ENCODE data around the gene DPY19L2.
"Not testable (repeated sequence)": the region's sequence is repeated elsewhere in the genome, so short reads cannot be mapped to it uniquely, and the experiment has no call there.

GRCh38 chr12:63668800-63669365, 590 bp upstream of the DPY19L2 start:
- TF ChIP-seq, protein P1, sequence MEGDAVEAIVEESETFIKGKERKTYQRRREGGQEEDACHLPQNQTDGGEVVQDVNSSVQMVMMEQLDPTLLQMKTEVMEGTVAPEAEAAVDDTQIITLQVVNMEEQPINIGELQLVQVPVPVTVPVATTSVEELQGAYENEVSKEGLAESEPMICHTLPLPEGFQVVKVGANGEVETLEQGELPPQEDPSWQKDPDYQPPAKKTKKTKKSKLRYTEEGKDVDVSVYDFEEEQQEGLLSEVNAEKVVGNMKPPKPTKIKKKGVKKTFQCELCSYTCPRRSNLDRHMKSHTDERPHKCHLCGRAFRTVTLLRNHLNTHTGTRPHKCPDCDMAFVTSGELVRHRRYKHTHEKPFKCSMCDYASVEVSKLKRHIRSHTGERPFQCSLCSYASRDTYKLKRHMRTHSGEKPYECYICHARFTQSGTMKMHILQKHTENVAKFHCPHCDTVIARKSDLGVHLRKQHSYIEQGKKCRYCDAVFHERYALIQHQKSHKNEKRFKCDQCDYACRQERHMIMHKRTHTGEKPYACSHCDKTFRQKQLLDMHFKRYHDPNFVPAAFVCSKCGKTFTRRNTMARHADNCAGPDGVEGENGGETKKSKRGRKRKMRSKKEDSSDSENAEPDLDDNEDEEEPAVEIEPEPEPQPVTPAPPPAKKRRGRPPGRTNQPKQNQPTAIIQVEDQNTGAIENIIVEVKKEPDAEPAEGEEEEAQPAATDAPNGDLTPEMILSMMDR (IDR thresholded peaks at IDR 0.05; ENCODE audit: low read depth, low read length, poor library complexity, severe bottlenecking): not testable (repeated sequence)
- peak; percentile 56; the same call in 1 of the 2 replicates for TF ChIP-seq EZH2phosphoT487 (IDR thresholded peaks at IDR 0.05; ENCODE audit: borderline replicate concordance, low read length)
